AG04450 (cell line): ENCODE data around the gene DUSP6. TPM values are rescaled to one million over a fixed set of nuclear protein-coding genes. Genes with fewer than 3 reads are reported as not detected.

Experiments used
- CTCF ChIA-PET: fragments of 300-600, 350-600 bp; formaldehyde crosslinking; extraction: SDS; loops from one replicate; lab custom pipeline; 2022; ENCODE audit warnings: antibody characterized with exemption, inconsistent platforms; lab: Charles Lee
- POLR2A ChIA-PET: fragments of 350-600 bp; formaldehyde crosslinking; extraction: SDS; loops from one replicate; lab custom pipeline; 2021; ENCODE audit warnings: antibody characterized with exemption, inconsistent platforms; lab: Yijun Ruan, JAX
- DNase-seq: peaks from one replicate; pipeline ENCODE4 v3.0.0-alpha.2; 2011; ENCODE audit warnings: low read depth, low spot score
- H3K27ac ChIP-seq: one replicate; pipeline ENCODE4 v1.5.1; 2012; ENCODE audit warnings: low read depth, low read length, control low read depth
- H3K27me3 ChIP-seq: one replicate; pipeline ENCODE4 v1.6.0; 2012; ENCODE audit warnings: low read length; ENCODE audit not compliant: control insufficient read depth, insufficient read depth
- H3K4me3 ChIP-seq: 2 replicates; pipeline ENCODE4 v1.5.1; 2011; ENCODE audit warnings: mild to moderate bottlenecking, low read depth, low read length, control low read depth
- H3K9me3 ChIP-seq: 2 replicates; pipeline ENCODE4 v1.5.1; 2012; ENCODE audit warnings: low read length; ENCODE audit not compliant: control insufficient read depth, insufficient read depth
- polyA plus RNA-seq: library from polyadenylated mRNA; depleted of rRNA; stranded (reverse); fragments of >200 nt; gene quantifications from 2 replicates; pipeline ENCODE4 v1.2.3, GENCODE V29; 2011
- TF ChIP-seq, protein P1 (sequence below): IDR thresholded peaks from 2 replicates; pipeline ENCODE4 v1.5.1; 2011; ENCODE audit warnings: low read depth, low read length, control low read depth, inconsistent platforms

DUSP6 gene
- polyA plus RNA-seq, 1 experiment: 27.9 TPM

DNA sequence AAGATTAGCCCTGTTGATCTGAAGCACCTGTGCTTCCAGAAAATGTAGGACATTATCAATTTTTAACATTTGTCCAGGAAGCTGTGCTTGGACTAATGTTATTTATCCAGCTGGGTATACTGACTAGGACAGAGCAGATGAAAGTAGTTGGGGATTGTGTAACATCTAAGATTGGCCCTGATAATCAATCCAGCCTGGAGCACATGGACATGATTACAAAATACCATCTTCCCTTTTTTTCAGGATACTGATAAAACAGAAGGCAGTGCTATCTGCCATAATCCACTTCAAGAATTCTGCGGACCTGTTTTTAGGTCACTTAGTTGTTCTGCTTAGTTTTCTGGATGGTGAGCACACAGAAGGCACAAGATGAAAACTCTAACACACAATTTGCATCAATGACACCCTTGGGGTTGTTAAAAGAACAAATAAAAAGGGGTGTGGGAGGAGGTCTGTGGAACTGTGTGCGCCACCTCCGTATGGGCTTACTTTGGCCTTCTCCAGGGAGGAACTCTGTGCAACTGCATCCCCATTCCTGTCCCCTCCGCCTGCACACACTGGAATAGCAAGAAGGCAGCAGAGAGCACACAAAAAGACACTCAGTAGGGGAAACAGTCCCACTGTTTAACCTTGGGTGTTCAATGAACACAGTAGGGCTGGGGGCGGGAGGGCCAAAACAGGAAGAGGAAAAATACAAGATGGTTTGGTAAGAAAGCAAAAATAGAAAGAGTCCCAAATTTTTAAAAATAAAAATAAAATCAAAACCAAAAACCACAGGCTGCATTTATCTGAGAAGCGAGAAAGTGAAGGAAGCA lies 31.1 kb upstream of the DUSP6 start:
- no peak overlapping the region for H3K4me3 ChIP-seq
- DNase-seq: no peak
- ChIA-PET CTCF (interaction anchor here (1.6 kb wide), 1 partner anchor 364 kb away, joined by 4 read pairs; no protein-coding TSS in a partner anchor), POLR2A (interaction anchor here (3.1 kb wide), 1 partner anchor 30 kb away, joined by 16 read pairs; the partner anchor contains the start of gene DUSP6)
- H3K27ac ChIP-seq: peak overlapping the region; percentile 94
- no peaks in the 10 kb centered on the region for H3K27me3 ChIP-seq
- TF ChIP-seq, protein P1, sequence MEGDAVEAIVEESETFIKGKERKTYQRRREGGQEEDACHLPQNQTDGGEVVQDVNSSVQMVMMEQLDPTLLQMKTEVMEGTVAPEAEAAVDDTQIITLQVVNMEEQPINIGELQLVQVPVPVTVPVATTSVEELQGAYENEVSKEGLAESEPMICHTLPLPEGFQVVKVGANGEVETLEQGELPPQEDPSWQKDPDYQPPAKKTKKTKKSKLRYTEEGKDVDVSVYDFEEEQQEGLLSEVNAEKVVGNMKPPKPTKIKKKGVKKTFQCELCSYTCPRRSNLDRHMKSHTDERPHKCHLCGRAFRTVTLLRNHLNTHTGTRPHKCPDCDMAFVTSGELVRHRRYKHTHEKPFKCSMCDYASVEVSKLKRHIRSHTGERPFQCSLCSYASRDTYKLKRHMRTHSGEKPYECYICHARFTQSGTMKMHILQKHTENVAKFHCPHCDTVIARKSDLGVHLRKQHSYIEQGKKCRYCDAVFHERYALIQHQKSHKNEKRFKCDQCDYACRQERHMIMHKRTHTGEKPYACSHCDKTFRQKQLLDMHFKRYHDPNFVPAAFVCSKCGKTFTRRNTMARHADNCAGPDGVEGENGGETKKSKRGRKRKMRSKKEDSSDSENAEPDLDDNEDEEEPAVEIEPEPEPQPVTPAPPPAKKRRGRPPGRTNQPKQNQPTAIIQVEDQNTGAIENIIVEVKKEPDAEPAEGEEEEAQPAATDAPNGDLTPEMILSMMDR: no peak
- H3K9me3 ChIP-seq: no peaks in the 10 kb centered on the region

DNA sequence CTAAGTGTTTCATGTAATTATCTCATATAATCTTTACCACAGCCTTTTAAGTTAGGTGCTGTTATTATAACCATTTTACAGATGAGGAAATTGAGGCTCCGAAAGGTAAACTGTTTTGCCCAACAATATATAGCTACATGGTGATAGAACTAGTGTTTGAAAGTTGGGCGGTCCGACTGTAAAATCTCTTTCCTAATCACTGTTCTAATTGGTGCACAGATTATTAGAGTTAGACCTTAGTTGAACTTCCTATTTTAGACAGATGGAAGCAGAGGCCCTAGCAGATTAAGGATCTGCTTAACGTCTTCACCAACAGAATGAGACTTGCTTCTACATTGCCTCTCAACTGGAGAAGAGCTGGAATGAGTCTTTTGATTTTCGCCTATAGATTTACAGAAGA lies 30.0 kb upstream of the DUSP6 start:
- ChIA-PET CTCF (interaction anchor here (0.8 kb wide), 1 partner anchor 89 kb away, joined by 3 read pairs; no protein-coding TSS in a partner anchor), POLR2A (no interaction called here)
- H3K9me3 ChIP-seq: no peaks in the 10 kb centered on the region
- H3K27ac ChIP-seq: no peak overlapping the region
- DNase-seq: no peak
- H3K4me3 ChIP-seq: no peak overlapping the region
- no peaks in the 10 kb centered on the region for H3K27me3 ChIP-seq
- TF ChIP-seq, protein P1: no peak

DNA sequence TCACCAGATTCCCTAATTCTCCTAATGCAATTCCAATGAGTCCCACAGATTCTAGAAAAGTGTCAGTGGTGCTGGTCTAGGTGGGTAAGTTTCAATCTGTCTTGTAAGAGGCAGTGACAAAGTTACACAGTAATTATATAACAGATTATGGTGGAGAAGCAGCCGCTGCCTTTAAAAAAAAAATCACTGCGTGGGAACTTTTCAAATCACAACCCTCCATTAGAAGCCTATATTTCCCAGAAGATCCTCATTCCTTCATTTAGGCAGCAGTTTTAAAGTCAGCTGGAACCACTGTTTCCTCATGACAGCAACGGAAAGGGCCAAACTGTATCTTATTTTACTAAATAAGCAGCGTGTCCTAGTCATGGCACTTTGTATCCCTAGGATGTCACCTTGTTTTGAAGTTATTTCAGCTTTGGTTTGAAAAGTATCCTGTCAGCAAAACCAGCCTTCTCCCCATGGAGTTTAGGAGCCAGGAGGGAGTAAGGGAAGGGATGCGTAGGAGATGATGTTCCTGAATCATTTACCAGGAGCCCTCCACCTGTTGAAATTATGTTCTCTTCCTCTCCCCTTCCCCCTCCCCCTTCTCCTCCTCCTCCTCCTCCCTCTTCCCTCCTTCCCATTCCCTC lies 27.7 kb upstream of the DUSP6 start:
- H3K27me3 ChIP-seq: no peaks in the 10 kb centered on the region
- ChIA-PET CTCF (interaction anchor here (1.4 kb wide), 1 partner anchor 361 kb away, joined by 5 read pairs; no protein-coding TSS in a partner anchor), POLR2A (no interaction called here)
- H3K4me3 ChIP-seq: no peak overlapping the region
- H3K27ac ChIP-seq: no peak overlapping the region
- no peaks in the 10 kb centered on the region for H3K9me3 ChIP-seq
- TF ChIP-seq, protein P1: no peak
- DNase-seq: no peak

DNA sequence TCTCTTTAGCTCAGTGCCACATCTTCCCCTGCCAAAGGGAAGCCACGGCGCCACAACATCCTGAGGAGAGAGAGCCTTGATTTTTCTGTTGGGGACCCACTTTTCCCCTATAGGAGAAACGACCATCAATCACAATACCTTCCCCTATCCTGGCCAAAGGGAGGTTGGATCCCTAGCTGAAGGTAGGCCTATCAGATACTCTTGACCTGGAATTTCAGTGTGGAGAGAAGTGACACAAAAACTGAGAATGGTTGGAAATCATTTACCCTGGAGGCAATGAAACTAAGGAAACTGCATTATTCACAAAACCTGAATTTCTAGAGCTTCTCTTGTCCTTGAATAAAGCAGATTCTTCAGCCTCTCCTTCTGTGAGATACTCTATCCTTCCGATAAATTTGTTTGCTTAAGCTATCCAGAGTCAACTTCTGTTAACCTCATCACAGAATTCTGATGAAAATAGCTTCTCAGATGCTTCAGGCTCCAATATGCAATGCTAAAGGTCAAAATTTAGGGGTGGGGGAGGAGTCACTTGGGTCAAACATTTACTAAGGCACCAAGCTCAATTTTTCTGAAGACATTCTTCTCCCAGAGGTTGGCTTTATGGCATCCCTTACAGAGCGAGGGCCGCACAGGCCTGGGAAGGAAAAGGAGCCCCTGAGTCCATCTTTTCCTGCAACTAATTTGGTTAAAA lies 27.0 kb upstream of the DUSP6 start:
- no peak for DNase-seq
- Histone ChIP-seq H3K9me3 (no peaks in the 10 kb centered on the region), H3K27ac (no peak overlapping the region), H3K4me3 (no peak overlapping the region), H3K27me3 (no peaks in the 10 kb centered on the region)
- ChIA-PET CTCF (interaction anchor here (1.4 kb wide), 1 partner anchor 360 kb away, joined by 5 read pairs; no protein-coding TSS in a partner anchor), POLR2A (no interaction called here)
- TF ChIP-seq, protein P1: no peak
